ENCODE measurements around the gene ATMIN. TPM values are rescaled to one million over a fixed set of nuclear protein-coding genes. Genes with fewer than 3 reads are reported as not detected.
A peak's percentile ranks its signal among the peaks of the same experiment; 100 is the strongest.

The ATMIN gene
- total RNA-seq, 1 donor from 2014 or later: 19.8 TPM

DNA sequence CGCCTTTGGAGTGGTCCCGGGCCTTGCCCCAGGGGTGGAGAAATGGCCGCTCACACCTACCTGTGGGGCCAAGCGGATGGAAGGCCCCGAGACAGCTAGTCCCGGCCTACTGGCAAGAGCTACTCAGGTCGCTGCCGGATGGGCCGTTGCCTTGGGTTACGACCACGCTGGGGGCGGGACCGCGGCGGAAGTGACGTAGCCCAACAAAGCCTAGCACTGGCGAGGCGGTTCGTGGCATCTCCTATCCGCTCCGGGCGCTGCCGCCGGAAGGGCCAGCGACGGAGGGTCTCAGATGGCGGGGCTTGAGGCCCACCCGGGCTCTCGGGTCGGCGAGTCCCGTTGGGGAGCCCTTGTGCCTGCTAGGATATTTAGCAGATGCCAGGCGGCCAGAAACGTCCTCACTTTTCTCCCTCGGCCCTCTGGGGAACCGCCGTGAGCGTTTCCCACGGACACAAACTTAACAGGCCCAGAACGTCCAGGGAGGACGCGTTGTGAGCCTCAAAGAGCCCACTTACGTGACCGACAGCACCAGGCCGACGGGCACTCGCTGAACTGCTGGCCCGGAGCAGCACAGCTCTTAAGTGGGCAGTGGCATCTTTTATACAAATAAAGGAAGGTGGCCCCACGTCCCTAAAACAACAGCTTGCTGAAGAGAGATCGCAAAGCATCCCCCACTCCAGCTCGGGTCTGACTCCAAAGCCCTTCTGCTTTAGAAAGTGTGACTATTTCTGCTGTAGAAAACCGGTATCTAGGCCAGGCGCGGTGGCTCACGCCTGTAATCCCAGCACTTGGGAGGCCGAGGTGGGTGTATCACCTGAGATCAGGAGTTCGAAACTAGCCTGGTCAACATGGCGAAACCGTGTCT, 41.7 kb downstream of the ATMIN start, which contains the start of gene C16orf46:
Gene C16orf46, minus strand, starts transcription at position 163 of the 865 bp plus-strand sequence. CDS start 13,283 bp downstream, outside the sequence.
- peak within 1 kb of the TSS; percentile 86 to 98 (median 98) for H3K4me3 ChIP-seq (ENCODE audit: low read length in 3 of 3)
- H3K9me3 ChIP-seq (ENCODE audit: control insufficient read depth in 3 of 3, low read length in 3 of 3): no peaks in the 10 kb centered on the region
- peak within 1 kb of the TSS; percentile 97 for H3K27ac ChIP-seq (ENCODE audit: low read depth, low read length)
- peak within 1 kb of the TSS; percentile 92 to 98 (median 96) for H3K9ac ChIP-seq (ENCODE audit: low read depth in 1 of 3, low read length in 3 of 3)
- no peaks in the 10 kb centered on the region for H3K36me3 ChIP-seq (ENCODE audit: control insufficient read depth in 3 of 3, insufficient read depth in 3 of 3, low read length in 3 of 3)
- no peaks in the 10 kb centered on the region for H3K27me3 ChIP-seq (ENCODE audit: control insufficient read depth in 3 of 3, insufficient read depth in 3 of 3, low read length in 3 of 3)
- H3K4me1 ChIP-seq (ENCODE audit: control insufficient read depth in 3 of 3, insufficient read depth in 3 of 3, low read length in 3 of 3): peaks cover 0 to 12% (median 3%) of the 10 kb centered on the region in 3 donors

DNA sequence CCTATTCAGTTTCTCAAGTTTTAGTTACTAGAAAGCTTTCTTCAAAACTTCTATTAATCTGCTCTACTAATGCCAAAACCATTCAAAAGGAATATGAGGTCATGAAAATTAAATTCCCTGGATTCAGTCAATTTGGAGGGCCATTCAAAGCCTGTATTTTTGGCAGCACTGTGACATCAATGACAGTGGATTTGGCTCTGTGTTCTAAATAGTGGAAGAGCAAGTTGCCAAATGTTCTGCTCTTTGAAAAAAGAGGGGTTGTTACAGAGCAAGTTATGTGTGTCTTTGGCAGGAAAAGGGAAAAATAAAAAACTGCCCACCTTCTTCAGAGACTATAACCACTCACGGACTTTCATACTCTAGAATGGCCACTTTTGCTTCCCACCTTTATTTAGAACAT, 44.6 kb downstream of the ATMIN start:
- H3K36me3 ChIP-seq (ENCODE audit: control insufficient read depth in 3 of 3, insufficient read depth in 3 of 3, low read length in 3 of 3): peaks cover 0 to 2% (median 0%) of the 10 kb centered on the region in 3 donors
- no peaks in the 10 kb centered on the region for H3K9me3 ChIP-seq (ENCODE audit: control insufficient read depth in 3 of 3, low read length in 3 of 3)
- peaks cover 0 to 12% (median 3%) of the 10 kb centered on the region in 3 donors for H3K4me1 ChIP-seq (ENCODE audit: control insufficient read depth in 3 of 3, insufficient read depth in 3 of 3, low read length in 3 of 3)
- no peak overlapping the region for H3K9ac ChIP-seq (ENCODE audit: low read depth in 1 of 3, low read length in 3 of 3)
- no peaks in the 10 kb centered on the region for H3K27me3 ChIP-seq (ENCODE audit: control insufficient read depth in 3 of 3, insufficient read depth in 3 of 3, low read length in 3 of 3)
- no peak overlapping the region for H3K27ac ChIP-seq (ENCODE audit: low read depth, low read length)
- H3K4me3 ChIP-seq (ENCODE audit: low read length in 3 of 3): no peak overlapping the region

DNA sequence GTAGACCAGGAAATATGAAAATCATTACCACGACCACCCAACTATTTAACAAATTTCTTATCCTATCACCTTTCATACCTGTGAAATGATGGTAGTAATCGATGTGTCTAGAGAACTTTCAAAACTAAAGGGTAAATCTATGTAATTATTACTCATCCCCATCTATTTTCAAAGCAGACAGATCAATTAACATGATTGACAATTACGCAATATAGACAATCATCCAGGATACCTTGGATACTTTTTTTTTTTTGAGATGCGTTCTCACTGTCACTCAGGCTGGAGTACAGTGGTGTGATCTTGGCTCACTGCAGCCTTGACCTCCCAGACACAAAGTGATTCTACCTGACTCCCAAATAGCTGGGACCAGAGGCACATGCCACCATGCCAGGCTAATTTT, 45.4 kb downstream of the ATMIN start:
- Histone ChIP-seq H3K27ac (ENCODE audit: low read depth, low read length) (no peak overlapping the region), H3K36me3 (ENCODE audit: control insufficient read depth in 3 of 3, insufficient read depth in 3 of 3, low read length in 3 of 3) (peaks cover 0 to 2% (median 0%) of the 10 kb centered on the region in 3 donors), H3K27me3 (ENCODE audit: control insufficient read depth in 3 of 3, insufficient read depth in 3 of 3, low read length in 3 of 3) (no peaks in the 10 kb centered on the region), H3K9ac (ENCODE audit: low read depth in 1 of 3, low read length in 3 of 3) (no peak overlapping the region), H3K9me3 (ENCODE audit: control insufficient read depth in 3 of 3, low read length in 3 of 3) (no peaks in the 10 kb centered on the region), H3K4me1 (ENCODE audit: control insufficient read depth in 3 of 3, insufficient read depth in 3 of 3, low read length in 3 of 3) (peaks cover 0 to 12% (median 3%) of the 10 kb centered on the region in 3 donors), H3K4me3 (ENCODE audit: low read length in 3 of 3) (no peak overlapping the region)

DNA sequence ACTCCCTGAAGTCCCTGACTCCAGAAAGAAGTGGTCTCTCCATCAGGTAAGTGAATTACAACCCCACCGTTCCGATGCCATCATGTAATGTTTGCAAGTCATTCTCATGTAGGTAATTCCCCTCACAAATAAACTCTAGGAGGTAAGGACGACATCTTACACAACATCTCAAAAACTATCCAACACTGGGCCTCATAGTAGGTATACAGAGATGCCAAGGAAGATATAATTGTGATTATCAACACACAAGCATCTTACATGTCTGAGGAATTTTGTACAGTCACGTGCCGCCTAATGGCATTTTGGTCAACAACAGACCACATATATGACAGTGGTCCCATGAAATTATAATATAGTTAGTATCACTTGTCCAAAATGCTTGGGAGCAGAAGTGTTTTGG, 53.2 kb downstream of the ATMIN start:
- Histone ChIP-seq H3K27ac (ENCODE audit: low read depth, low read length) (no peak overlapping the region), H3K4me3 (ENCODE audit: low read length in 3 of 3) (no peak overlapping the region), H3K27me3 (ENCODE audit: control insufficient read depth in 3 of 3, insufficient read depth in 3 of 3, low read length in 3 of 3) (no peaks in the 10 kb centered on the region), H3K9me3 (ENCODE audit: control insufficient read depth in 3 of 3, low read length in 3 of 3) (no peaks in the 10 kb centered on the region), H3K9ac (ENCODE audit: low read depth in 1 of 3, low read length in 3 of 3) (no peak overlapping the region), H3K36me3 (ENCODE audit: control insufficient read depth in 3 of 3, insufficient read depth in 3 of 3, low read length in 3 of 3) (peaks cover 0 to 4% (median 3%) of the 10 kb centered on the region in 3 donors), H3K4me1 (ENCODE audit: control insufficient read depth in 3 of 3, insufficient read depth in 3 of 3, low read length in 3 of 3) (no peaks in the 10 kb centered on the region)

DNA sequence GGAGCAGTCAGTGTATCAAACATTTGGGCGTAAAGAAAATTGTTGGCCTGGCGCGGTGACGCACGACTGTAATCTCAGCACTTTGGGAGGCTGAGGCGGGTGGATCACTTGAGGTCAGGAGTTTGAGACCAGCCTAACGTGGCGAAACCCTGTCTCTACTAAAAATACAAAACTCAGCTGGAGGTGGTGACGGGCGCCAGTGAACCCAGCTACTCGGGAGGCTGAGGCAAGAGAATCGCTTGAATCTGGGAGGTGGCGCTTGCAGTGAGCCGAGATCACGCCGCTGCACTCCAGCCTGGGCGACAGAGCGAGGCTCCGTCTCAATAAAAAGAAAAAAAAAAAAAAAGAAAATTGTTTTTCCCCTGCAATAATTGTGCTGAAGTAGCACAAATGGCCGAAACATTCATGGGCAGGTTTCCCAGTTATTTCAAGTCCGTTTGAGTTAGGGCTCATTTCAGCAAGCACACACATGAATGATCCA, 59.2 kb downstream of the ATMIN start:
- Histone ChIP-seq H3K27ac (ENCODE audit: low read depth, low read length) (no peak overlapping the region), H3K9me3 (ENCODE audit: control insufficient read depth in 3 of 3, low read length in 3 of 3) (no peaks in the 10 kb centered on the region), H3K27me3 (ENCODE audit: control insufficient read depth in 3 of 3, insufficient read depth in 3 of 3, low read length in 3 of 3) (no peaks in the 10 kb centered on the region), H3K9ac (ENCODE audit: low read depth in 1 of 3, low read length in 3 of 3) (peak overlapping the region in 1 of 3 donors; percentile 59), H3K4me1 (ENCODE audit: control insufficient read depth in 3 of 3, insufficient read depth in 3 of 3, low read length in 3 of 3) (peaks cover 0 to 5% (median 5%) of the 10 kb centered on the region in 3 donors), H3K4me3 (ENCODE audit: low read length in 3 of 3) (peak overlapping the region in 1 of 3 donors; percentile 74), H3K36me3 (ENCODE audit: control insufficient read depth in 3 of 3, insufficient read depth in 3 of 3, low read length in 3 of 3) (peaks cover 0 to under 1% (median 0%) of the 10 kb centered on the region in 3 donors)

DNA sequence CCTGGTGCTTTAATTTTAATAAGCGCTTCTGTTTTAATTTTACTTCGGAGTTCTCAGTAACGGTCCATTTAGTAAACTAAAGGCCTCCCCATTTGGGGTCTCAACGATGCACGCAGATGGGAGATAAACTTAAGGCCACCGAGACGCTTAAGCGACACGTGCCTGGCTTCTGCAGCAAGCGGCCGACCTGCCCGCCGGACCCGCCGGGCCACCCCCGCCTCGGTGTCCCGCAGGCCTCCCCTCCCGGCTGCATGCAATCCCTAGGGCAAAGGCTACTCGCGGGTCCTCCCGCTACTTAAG, 60.0 kb downstream of the ATMIN start:
- H3K9ac ChIP-seq (ENCODE audit: low read depth in 1 of 3, low read length in 3 of 3): peak overlapping the region; percentile 65 to 91 (median 67)
- peaks cover 0 to 5% (median 5%) of the 10 kb centered on the region in 3 donors for H3K4me1 ChIP-seq (ENCODE audit: control insufficient read depth in 3 of 3, insufficient read depth in 3 of 3, low read length in 3 of 3)
- no peaks in the 10 kb centered on the region for H3K36me3 ChIP-seq (ENCODE audit: control insufficient read depth in 3 of 3, insufficient read depth in 3 of 3, low read length in 3 of 3)
- peak overlapping the region; percentile 74 to 81 (median 75) for H3K4me3 ChIP-seq (ENCODE audit: low read length in 3 of 3)
- no peaks in the 10 kb centered on the region for H3K9me3 ChIP-seq (ENCODE audit: control insufficient read depth in 3 of 3, low read length in 3 of 3)
- H3K27me3 ChIP-seq (ENCODE audit: control insufficient read depth in 3 of 3, insufficient read depth in 3 of 3, low read length in 3 of 3): no peaks in the 10 kb centered on the region
- peak overlapping the region; percentile 66 for H3K27ac ChIP-seq (ENCODE audit: low read depth, low read length)

DNA sequence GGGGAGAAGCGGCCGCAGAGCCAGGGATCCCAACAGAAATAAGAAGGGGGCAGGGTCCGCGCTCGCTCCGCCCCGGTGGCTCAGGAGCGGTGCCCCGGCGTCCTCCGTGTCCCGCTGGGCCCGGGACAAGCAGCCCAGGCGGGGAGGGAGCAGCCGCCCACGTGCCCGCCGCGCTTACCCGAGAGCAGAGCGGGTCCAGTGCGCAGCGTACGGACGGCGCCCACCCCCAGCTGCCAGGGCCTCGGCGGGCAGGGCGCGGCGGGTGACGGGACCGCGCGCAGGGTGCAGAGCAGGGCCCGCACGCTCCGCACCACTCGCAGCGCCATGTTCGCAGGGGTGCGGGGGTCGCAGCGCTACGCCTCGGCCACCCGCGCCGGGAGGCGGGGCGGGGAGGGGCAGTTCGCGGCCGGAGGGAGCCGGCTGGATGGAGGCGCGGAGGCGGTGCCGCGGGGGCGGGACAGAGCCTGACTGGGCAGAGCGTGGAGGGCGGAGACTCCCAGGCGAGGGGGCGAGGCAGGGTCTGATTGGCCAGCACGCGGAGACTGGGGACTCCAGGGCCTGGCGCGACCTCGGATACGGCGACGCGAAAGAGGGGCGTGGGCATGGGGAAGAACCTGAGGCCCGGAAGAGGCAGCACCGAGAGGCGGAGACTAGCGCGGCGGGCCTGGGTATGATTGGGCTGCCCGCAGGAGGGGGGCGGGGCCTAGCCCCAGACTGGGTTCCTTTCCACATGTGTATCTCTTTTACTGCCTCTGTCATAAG, 60.5 kb downstream of the ATMIN start, which contains the start of gene GCSH:
Gene GCSH, minus strand, starts transcription at position 443 of the 762 bp plus-strand sequence. Its CDS starts 117 bp downstream, at position 326.
- peak within 1 kb of the TSS; percentile 65 to 91 (median 67) for H3K9ac ChIP-seq (ENCODE audit: low read depth in 1 of 3, low read length in 3 of 3)

DNA sequence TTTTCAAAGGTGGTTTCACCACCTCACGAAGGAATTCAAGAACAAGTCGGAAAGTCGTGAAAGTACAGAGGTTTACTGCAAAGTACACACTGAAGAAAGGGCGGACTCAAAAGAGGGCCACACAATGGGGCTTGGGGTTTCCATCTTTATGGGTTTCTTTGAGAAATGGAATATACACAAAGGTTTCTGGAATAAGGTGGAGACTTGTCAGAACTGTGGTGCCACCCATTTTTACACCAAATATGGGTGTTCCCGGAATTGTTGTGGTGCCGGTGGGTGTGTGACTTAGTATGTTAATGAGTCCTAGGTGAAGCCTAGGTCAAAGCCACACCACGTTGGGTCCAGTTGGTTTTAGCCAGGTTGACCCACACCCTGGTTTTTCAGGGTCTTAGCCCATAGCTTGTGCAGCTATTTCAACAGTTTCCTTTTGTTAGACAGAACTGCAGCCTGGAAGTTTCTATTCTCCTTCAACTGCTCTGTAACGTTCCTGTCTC, 61.1 kb downstream of the ATMIN start:
- peak overlapping the region; percentile 17 for H3K27ac ChIP-seq (ENCODE audit: low read depth, low read length)
- H3K9me3 ChIP-seq (ENCODE audit: control insufficient read depth in 3 of 3, low read length in 3 of 3): no peaks in the 10 kb centered on the region
- peak overlapping the region; percentile 58 to 68 (median 63) for H3K4me3 ChIP-seq (ENCODE audit: low read length in 3 of 3)

More for the DNA sequence above, 60.5 kb downstream of the ATMIN start, which contains the start of gene GCSH:
- Histone ChIP-seq H3K9me3 (ENCODE audit: control insufficient read depth in 3 of 3, low read length in 3 of 3) (no peaks in the 10 kb centered on the region), H3K27ac (ENCODE audit: low read depth, low read length) (peak within 1 kb of the TSS; percentile 66), H3K36me3 (ENCODE audit: control insufficient read depth in 3 of 3, insufficient read depth in 3 of 3, low read length in 3 of 3) (no peaks in the 10 kb centered on the region), H3K4me1 (ENCODE audit: control insufficient read depth in 3 of 3, insufficient read depth in 3 of 3, low read length in 3 of 3) (peaks cover 0 to 5% (median 5%) of the 10 kb centered on the region in 3 donors), H3K4me3 (ENCODE audit: low read length in 3 of 3) (peak within 1 kb of the TSS; percentile 74 to 81 (median 75)), H3K27me3 (ENCODE audit: control insufficient read depth in 3 of 3, insufficient read depth in 3 of 3, low read length in 3 of 3) (no peaks in the 10 kb centered on the region)

More for the DNA sequence above, 61.1 kb downstream of the ATMIN start:
- Histone ChIP-seq H3K9ac (ENCODE audit: low read depth in 1 of 3, low read length in 3 of 3) (no peak overlapping the region), H3K36me3 (ENCODE audit: control insufficient read depth in 3 of 3, insufficient read depth in 3 of 3, low read length in 3 of 3) (no peaks in the 10 kb centered on the region), H3K27me3 (ENCODE audit: control insufficient read depth in 3 of 3, insufficient read depth in 3 of 3, low read length in 3 of 3) (no peaks in the 10 kb centered on the region), H3K4me1 (ENCODE audit: control insufficient read depth in 3 of 3, insufficient read depth in 3 of 3, low read length in 3 of 3) (peaks cover 0 to 5% (median 5%) of the 10 kb centered on the region in 3 donors)
